H1 (cell line): ENCODE measurements around the gene GATAD2B. TPM values are rescaled to one million over a fixed set of nuclear protein-coding genes. Genes with fewer than 3 reads are reported as not detected.

Experiments used
- CTCF ChIA-PET: fragments of 300-600 bp; sonication (Branson Sonifier 250); formaldehyde crosslinking; loops from one replicate; lab custom pipeline; 2021; ENCODE audit not compliant: partially characterized antibody; lab: Charles Lee
- POLR2A ChIA-PET: fragments of 300-600 bp; sonication (Branson Sonifier 250); formaldehyde crosslinking; loops from one replicate; lab custom pipeline; 2021; ENCODE audit warnings: inconsistent platforms; ENCODE audit not compliant: partially characterized antibody; lab: Charles Lee
- DNase-seq, 2 experiments: peaks; one replicate each; pipeline versions ENCODE4 v3.0.0 to v3.0.0-alpha.2; 2010 to 2022; ENCODE audit warnings: low spot score in 2 of 2, low read depth in 1 of 2, mixed read lengths in 1 of 2
- FAIRE-seq: peaks from 2 replicates; lab custom pipeline; 2011; peaks lifted over from hg19 to GRCh38; lab: Jason Lieb, UNC
- H2AFZ ChIP-seq: 2 replicates; pipeline ENCODE4 v1.8.1; 2012; ENCODE audit warnings: low read length, inconsistent platforms
- H2AK5ac ChIP-seq: 2 replicates; pipeline ENCODE4 v1.6.1; 2013; ENCODE audit warnings: low read depth, low read length
- H2BK120ac ChIP-seq: replicated peaks from 2 replicates; pipeline ENCODE3; 2013; ENCODE audit warnings: low read depth, low read length, inconsistent platforms
- H2BK12ac ChIP-seq: 2 replicates; pipeline ENCODE4 v1.6.1; 2013; ENCODE audit warnings: low read depth, low read length
- H2BK15ac ChIP-seq: 2 replicates; pipeline ENCODE4 v1.6.1; 2013; ENCODE audit warnings: low read length
- H2BK20ac ChIP-seq: 2 replicates; pipeline ENCODE4 v1.6.1; 2013; ENCODE audit warnings: low read length
- H2BK5ac ChIP-seq: 2 replicates; pipeline ENCODE4 v1.6.1; 2013; ENCODE audit warnings: low read depth, low read length
- H3K14ac ChIP-seq: 2 replicates; pipeline ENCODE4 v1.6.1; 2013; ENCODE audit warnings: inconsistent platforms; ENCODE audit not compliant: insufficient read length
- H3K18ac ChIP-seq: 2 replicates; pipeline ENCODE4 v1.6.1; 2013; ENCODE audit warnings: low read length; ENCODE audit errors: extremely low read depth
- H3K23ac ChIP-seq: 2 replicates; pipeline ENCODE4 v1.6.1; 2013; ENCODE audit warnings: inconsistent platforms; ENCODE audit not compliant: insufficient read length
- H3K23me2 ChIP-seq: 2 replicates; pipeline ENCODE4 v1.6.1; 2013; ENCODE audit warnings: low read depth, low read length
- H3K27ac ChIP-seq: 2 replicates; pipeline ENCODE4 v1.6.1; 2011; ENCODE audit warnings: low read depth, low read length, inconsistent platforms
- H3K27me3 ChIP-seq, 4 experiments: replicated peaks in 1 of 4; 1 replicate in 1 of 4; 2 replicates in 3 of 4; pipeline versions ENCODE4 v1.6.1 to v1.8.1; 2011 to 2013; ENCODE audit warnings: low read length in 3 of 4, mild to moderate bottlenecking in 3 of 4, inconsistent platforms in 2 of 4, mixed read lengths in 2 of 4, moderate library complexity in 1 of 4; ENCODE audit not compliant: control insufficient read depth in 3 of 4, insufficient read depth in 3 of 4; ENCODE audit errors: extremely low read depth in 1 of 4
- H3K36me3 ChIP-seq, 4 experiments: 2 replicates each; pipeline versions ENCODE4 v1.6.1 to v1.8.1; 2011 to 2013; ENCODE audit warnings: mild to moderate bottlenecking in 4 of 4, low read length in 3 of 4, moderate library complexity in 2 of 4, control low read depth in 1 of 4, inconsistent platforms in 1 of 4; ENCODE audit not compliant: insufficient read depth in 4 of 4, control insufficient read depth in 2 of 4
- H3K4ac ChIP-seq: replicated peaks from 2 replicates; pipeline ENCODE3; 2013; ENCODE audit warnings: low read length, low read depth, mixed read lengths, inconsistent platforms; ENCODE audit not compliant: insufficient read length
- H3K4me1 ChIP-seq, 4 experiments: replicated peaks in 1 of 4; 1 replicate in 1 of 4; 2 replicates in 3 of 4; pipeline versions ENCODE4 v1.6.1 to v1.8.1; 2011 to 2013; ENCODE audit warnings: low read length in 3 of 4, inconsistent platforms in 2 of 4, mixed read lengths in 1 of 4; ENCODE audit not compliant: insufficient read depth in 4 of 4, control insufficient read depth in 3 of 4
- H3K4me2 ChIP-seq, 2 experiments: 2 replicates each; pipeline versions ENCODE4 v1.6.1 to v1.8.1; 2011 to 2013; ENCODE audit warnings: low read depth in 2 of 2, low read length in 2 of 2, control low read depth in 1 of 2, inconsistent platforms in 1 of 2, mild to moderate bottlenecking in 1 of 2; ENCODE audit not compliant: insufficient read depth in 1 of 2
- H3K4me3 ChIP-seq, 4 experiments: fragments of 200-600, 300-600 bp in 1 of 4; sonication (generic), shearing (Covaris generic), sonication (Bioruptor Twin) in 1 of 4; 2 replicates each; pipeline versions ENCODE4 v1.5.1 to v1.8.1; 2011 to 2016; ENCODE audit warnings: low read length in 4 of 4, low read depth in 3 of 4, control low read depth in 2 of 4, inconsistent platforms in 2 of 4, mild to moderate bottlenecking in 2 of 4, mixed read lengths in 1 of 4, moderate library complexity in 1 of 4; ENCODE audit not compliant: insufficient read depth in 2 of 4; ENCODE audit errors: extremely low read depth in 1 of 4
- H3K56ac ChIP-seq: replicated peaks from 2 replicates; pipeline ENCODE3; 2013; ENCODE audit warnings: low read depth, mild to moderate bottlenecking, mixed read lengths, low read length, inconsistent platforms; ENCODE audit not compliant: insufficient read length
- H3K79me1 ChIP-seq: 2 replicates; pipeline ENCODE4 v1.6.1; 2013; ENCODE audit warnings: low read depth, low read length, control low read depth
- H3K79me2 ChIP-seq, 2 experiments: 2 replicates each; pipeline versions ENCODE4 v1.6.1 to v1.8.1; 2012 to 2013; ENCODE audit warnings: low read length in 2 of 2, mild to moderate bottlenecking in 2 of 2, inconsistent platforms in 1 of 2; ENCODE audit not compliant: insufficient read depth in 2 of 2, control insufficient read depth in 1 of 2
- H3K9ac ChIP-seq, 4 experiments: replicated peaks in 1 of 4; 1 replicate in 1 of 4; 2 replicates in 3 of 4; pipeline versions ENCODE4 v1.6.1 to v1.8.1; 2011 to 2013; ENCODE audit warnings: low read depth in 3 of 4, low read length in 3 of 4, control low read depth in 2 of 4, mild to moderate bottlenecking in 2 of 4, moderate library complexity in 2 of 4, inconsistent platforms in 1 of 4; ENCODE audit errors: extremely low read depth in 1 of 4
- H3K9me3 ChIP-seq, 2 experiments: 2 replicates each; pipeline versions ENCODE4 v1.6.1 to v1.8.1; 2012 to 2013; ENCODE audit warnings: mild to moderate bottlenecking in 2 of 2, moderate library complexity in 2 of 2, control low read depth in 1 of 2, inconsistent platforms in 1 of 2, low read depth in 1 of 2, low read length in 1 of 2, mixed read lengths in 1 of 2; ENCODE audit not compliant: insufficient read depth in 2 of 2
- H4K20me1 ChIP-seq, 2 experiments: replicated peaks in 1 of 2; 2 replicates each; pipeline versions ENCODE3 to v1.8.1; 2011 to 2013; ENCODE audit warnings: inconsistent platforms in 2 of 2, low read length in 2 of 2, mild to moderate bottlenecking in 1 of 2; ENCODE audit not compliant: insufficient read depth in 2 of 2, control insufficient read depth in 1 of 2
- H4K5ac ChIP-seq: 2 replicates; pipeline ENCODE4 v1.6.1; 2013; ENCODE audit warnings: low read length, low read depth, mixed read lengths, inconsistent platforms; ENCODE audit not compliant: insufficient read length
- H4K8ac ChIP-seq: 2 replicates; pipeline ENCODE4 v1.8.0; 2013; ENCODE audit warnings: mild to moderate bottlenecking, moderate library complexity, low read length, inconsistent platforms; ENCODE audit not compliant: insufficient read depth; ENCODE audit errors: extremely low read depth
- H4K91ac ChIP-seq: replicated peaks from 2 replicates; pipeline ENCODE3; 2013; ENCODE audit warnings: low read length, mixed read lengths, inconsistent platforms; ENCODE audit not compliant: insufficient read length
- BACH1 ChIP-seq: IDR thresholded peaks from 2 replicates; pipeline ENCODE4 v1.6.1; 2012; ENCODE audit warnings: low read length, improper control_type of control experiment
- CHD1 ChIP-seq: IDR thresholded peaks from 2 replicates; pipeline ENCODE4 v1.6.1; 2012; ENCODE audit warnings: low read depth, low read length, improper control_type of control experiment
- GABPA ChIP-seq: IDR thresholded peaks from 2 replicates; pipeline ENCODE4 v1.6.1; 2011; ENCODE audit warnings: mild to moderate bottlenecking, low read length, moderate library complexity, borderline replicate concordance; ENCODE audit not compliant: insufficient read depth
- KDM5A ChIP-seq: fragments of 200-600 bp; IDR thresholded peaks from 2 replicates; pipeline ENCODE4 v1.7.1; 2012; ENCODE audit warnings: mild to moderate bottlenecking, low read length, inconsistent platforms, mixed read lengths
- PHF8 ChIP-seq: fragments of 200-600 bp; sonication (generic); conservative IDR thresholded peaks from 2 replicates; pipeline ENCODE4 v1.7.1; 2012; ENCODE audit warnings: low read depth, mild to moderate bottlenecking, inconsistent platforms, low read length, moderate library complexity
- POLR2AphosphoS5 ChIP-seq: IDR thresholded peaks from 2 replicates; pipeline ENCODE4 v1.6.1; 2011; ENCODE audit warnings: low read depth, low read length
- RAD21 ChIP-seq, 2 experiments: IDR thresholded peaks in 1 of 2; conservative IDR thresholded peaks in 1 of 2; 2 replicates each; pipeline ENCODE4 v1.6.1; 2011; ENCODE audit warnings: low read depth in 2 of 2, low read length in 2 of 2, improper control_type of control experiment in 1 of 2, inconsistent platforms in 1 of 2, mild to moderate bottlenecking in 1 of 2, moderate library complexity in 1 of 2
- SAP30 ChIP-seq: fragments of 300-600 bp; sonication (generic); IDR thresholded peaks from 2 replicates; pipeline ENCODE4 v1.7.1; 2012; ENCODE audit warnings: low read length, moderate library complexity, mild to moderate bottlenecking, inconsistent platforms; ENCODE audit not compliant: insufficient read depth, insufficient replicate concordance
- SIRT6 ChIP-seq: IDR thresholded peaks from one replicate; pipeline ENCODE4 v1.7.1; 2012; ENCODE audit warnings: low read length, inconsistent platforms
- SP1 ChIP-seq: IDR thresholded peaks from 2 replicates; pipeline ENCODE4 v1.6.1; 2011; ENCODE audit warnings: low read depth, low read length
- TAF1 ChIP-seq: IDR thresholded peaks from 2 replicates; pipeline ENCODE4 v1.6.1; 2011; ENCODE audit warnings: mild to moderate bottlenecking, low read depth, low read length
- YY1 ChIP-seq: IDR thresholded peaks from 2 replicates; pipeline ENCODE4 v1.6.1; 2011; ENCODE audit warnings: low read depth, mild to moderate bottlenecking, low read length
- WGBS, 2 experiments: shearing (Covaris generic) in 1 of 2; methylation state at CpG; one replicate each; pipeline versions ENCODE4 v1.1.6 to v1.1.7; 2013 to 2015; ENCODE audit warnings: low lambda C conversion rate in 2 of 2, mixed read lengths in 2 of 2, inconsistent platforms in 1 of 2, low coverage in 1 of 2, missing lambda C conversion rate in 1 of 2; ENCODE audit not compliant: insufficient replicate concordance in 2 of 2, insufficient coverage in 1 of 2, insufficient read length in 1 of 2; ENCODE audit errors: extremely low coverage in 1 of 2, missing lambda C conversion rate in 1 of 2; 5-methylcytosine and 5-hydroxymethylcytosine counted together
- polyA plus RNA-seq, 7 experiments: library from polyadenylated mRNA; depleted of rRNA in 3 of 7; stranded (reverse) in 5 of 7; unstranded in 2 of 7; fragments of >200 nt in 5 of 7; fragments of 200-250 nt in 2 of 7; gene quantifications; 1 replicate in 5 of 7; 2 replicates in 1 of 7; 4 replicates in 1 of 7; pipeline versions ENCODE4 v1.2.1 to v1.2.3, GENCODE V29; 2011 to 2013; ENCODE audit warnings: missing spikeins in 2 of 7, mixed read lengths in 2 of 7
- total RNA-seq: library from RNA; stranded (reverse); fragmentation: NEBNext Ultra II Directional; extraction: Animal tissue kit (Norgen Biotek cat#: 25700); gene quantifications from 2 replicates; pipeline ENCODE4 v1.2.1, GENCODE V29; 2021
- TF ChIP-seq, protein P1 (sequence below): IDR thresholded peaks from 2 replicates; pipeline ENCODE4 v1.6.1; 2011; ENCODE audit warnings: low read depth, mild to moderate bottlenecking, low read length; ENCODE audit not compliant: insufficient read depth

GATAD2B gene
- total and polyA plus RNA-seq, 2 of the 8 experiments (the other 6 are each of a cell fraction or from before 2014, with no cell fraction given) = 8.4 to 39.1 TPM

DNA sequence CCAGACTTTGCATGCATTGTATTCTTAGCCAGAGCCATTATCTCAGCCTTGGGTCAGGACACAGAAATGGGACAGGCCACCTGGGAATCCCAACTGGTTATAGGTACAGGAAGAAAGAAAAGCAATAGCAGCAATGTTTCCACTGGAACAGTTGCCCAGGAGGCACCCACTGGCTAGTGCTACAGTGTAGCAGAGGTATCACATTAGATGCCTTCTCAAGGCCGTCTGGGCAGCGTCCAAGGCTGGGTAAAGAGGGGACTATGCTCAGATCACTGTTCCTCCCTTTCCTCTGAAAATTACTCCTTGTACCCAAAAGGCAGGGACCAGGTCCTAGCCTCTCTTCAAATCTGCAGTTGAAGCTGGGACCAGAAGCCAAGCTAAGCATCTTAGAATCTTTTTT lies 47.6 kb upstream of the GATAD2B start:
- Histone ChIP-seq H2BK120ac (no peak overlapping the region), H2BK12ac (no peak overlapping the region), H2BK15ac (no peak overlapping the region), H3K23me2 (peaks cover 10% of the 10 kb centered on the region; the same call in 1 of the 2 replicates), H3K36me3 (peaks cover 8 to 27% (median 13%) of the 10 kb centered on the region in 4 experiments; a peak in 7 of 8 replicates), H3K4me1 (peaks cover 0 to 12% (median 5%) of the 10 kb centered on the region in 4 experiments; a peak in 5 of 7 replicates), H3K79me2 (peaks cover 0 to 18% of the 10 kb centered on the region in 2 experiments; a peak in 2 of 4 replicates), H3K27me3 (no peaks in the 10 kb centered on the region), H4K91ac (no peak overlapping the region), H2BK5ac (no peak overlapping the region), H3K56ac (no peak overlapping the region), H3K79me1 (no peaks in the 10 kb centered on the region; the same call in 1 of the 2 replicates), H4K8ac (no peak overlapping the region), H3K4me3 (no peak overlapping the region), H3K14ac (no peak overlapping the region), H3K9me3 (no peaks in the 10 kb centered on the region), H2AK5ac (no peak overlapping the region), H2BK20ac (no peak overlapping the region), H4K5ac (no peak overlapping the region), H2AFZ (no peak overlapping the region), H3K4me2 (no peak overlapping the region), H3K9ac (no peak overlapping the region), H3K18ac (no peak overlapping the region), H3K23ac (no peak overlapping the region), H4K20me1 (no peaks in the 10 kb centered on the region), H3K27ac (no peak overlapping the region), H3K4ac (no peak overlapping the region)
- DNase-seq = no peak
- FAIRE-seq = no peak
- CTCF ChIA-PET = interaction anchor here (0.5 to 1.7 kb wide), 2 partner anchors 24 to 420 kb away, joined by 4 to 5 read pairs; partner anchors contain the start of gene DENND4B
- POLR2A ChIA-PET = interaction anchor here (1.4 to 15.7 kb wide), 6 partner anchors 4 to 178 kb away, joined by 3 to 454 read pairs (median 190); partner anchors contain the start of genes CREB3L4, CRTC2, GATAD2B and JTB
- WGBS, 2 experiments = 90% methylated on average over 2 of the region's 2 CpGs; no CpG with 5 or more reads in 1 of the 2 experiments
- TF ChIP-seq RAD21 (IDR thresholded peaks at IDR 0.05 in 1 of 2, conservative IDR thresholded peaks at IDR 0.05 in 1 of 2; ENCODE audit: low read depth in 2 of 2, low read length in 2 of 2) = no peak
- TF ChIP-seq GABPA = no peak
- no peak for TF ChIP-seq KDM5A
- no peak for TF ChIP-seq YY1
- no peak for TF ChIP-seq SAP30
- no peak for TF ChIP-seq PHF8
- TF ChIP-seq CHD1 = no peak
- TF ChIP-seq SP1 = no peak
- TF ChIP-seq POLR2AphosphoS5 = no peak
- TF ChIP-seq BACH1 = no peak
- TF ChIP-seq, protein P1, sequence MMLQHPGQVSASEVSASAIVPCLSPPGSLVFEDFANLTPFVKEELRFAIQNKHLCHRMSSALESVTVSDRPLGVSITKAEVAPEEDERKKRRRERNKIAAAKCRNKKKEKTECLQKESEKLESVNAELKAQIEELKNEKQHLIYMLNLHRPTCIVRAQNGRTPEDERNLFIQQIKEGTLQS = no peak
- no peak for TF ChIP-seq TAF1
- TF ChIP-seq SIRT6 = no peak
